Hypothalamus (tissue), 51 donors: ENCODE results near the gene SPDYE8.
"Not testable (repeated sequence)": the region's sequence is repeated elsewhere in the genome, so short reads cannot be mapped to it uniquely, and the experiment has no call there.

Experiments
- DNase-seq, 51 donors: peaks; one replicate each; lab custom pipeline; 2025; lab: John Stamatoyannopoulos, UW

The SPDYE8 gene

DNA sequence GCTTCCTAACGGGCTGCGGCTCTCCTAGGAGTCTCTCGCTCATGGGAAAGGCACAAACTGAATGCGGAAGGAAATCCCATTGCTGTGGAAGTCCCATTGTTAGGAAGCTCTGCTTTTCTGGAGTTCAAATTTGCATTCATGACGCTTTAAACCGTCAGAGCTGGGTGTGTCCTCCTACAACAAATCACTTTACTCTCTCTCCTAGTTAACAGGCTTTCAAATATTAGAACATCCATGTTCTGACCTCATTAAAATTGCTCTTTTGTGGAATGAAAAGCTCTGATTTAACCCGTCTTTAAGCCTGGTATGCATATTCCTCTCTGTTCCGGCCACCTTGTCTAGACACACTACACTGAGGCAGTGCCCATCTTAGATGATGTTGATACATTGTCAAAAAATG, at the start of gene SPDYE8:
Gene SPDYE8 (minus strand): TSS at position 101 of the 400 bp plus-strand sequence. CDS start 1,800 bp downstream, outside the sequence.
- not testable (repeated sequence) for DNase-seq

- not testable (repeated sequence) for DNase-seq
Measured at GRCh38 chr7:73057811-73058210, 28.2 kb upstream of the SPDYE8 start, which contains the start of gene SPDYE11. Gene SPDYE11, minus strand, starts transcription at chr7:73057911. Its CDS starts 1,800 bp downstream, at chr7:73056111.

DNA sequence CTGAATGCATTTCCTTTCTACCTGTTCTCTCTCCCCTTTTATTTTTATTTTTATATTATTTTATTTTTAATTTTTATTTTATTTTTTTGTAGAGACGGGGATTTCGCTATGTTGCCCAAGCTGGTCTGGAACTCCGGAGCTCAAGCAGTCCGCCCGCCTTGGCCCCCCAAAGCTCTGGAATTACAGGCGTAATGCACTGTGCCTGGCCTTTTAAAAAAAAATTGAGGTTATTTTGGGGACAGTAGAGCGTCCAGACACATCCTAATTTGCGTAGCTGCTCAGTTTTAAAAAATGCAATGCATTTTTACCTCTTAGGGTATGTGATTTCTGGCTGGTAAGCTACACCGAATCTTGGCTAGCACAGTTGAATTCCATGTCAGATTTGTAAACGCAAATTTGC, 23.1 kb downstream of the SPDYE8 start:
- DNase-seq = not testable (repeated sequence)

DNA sequence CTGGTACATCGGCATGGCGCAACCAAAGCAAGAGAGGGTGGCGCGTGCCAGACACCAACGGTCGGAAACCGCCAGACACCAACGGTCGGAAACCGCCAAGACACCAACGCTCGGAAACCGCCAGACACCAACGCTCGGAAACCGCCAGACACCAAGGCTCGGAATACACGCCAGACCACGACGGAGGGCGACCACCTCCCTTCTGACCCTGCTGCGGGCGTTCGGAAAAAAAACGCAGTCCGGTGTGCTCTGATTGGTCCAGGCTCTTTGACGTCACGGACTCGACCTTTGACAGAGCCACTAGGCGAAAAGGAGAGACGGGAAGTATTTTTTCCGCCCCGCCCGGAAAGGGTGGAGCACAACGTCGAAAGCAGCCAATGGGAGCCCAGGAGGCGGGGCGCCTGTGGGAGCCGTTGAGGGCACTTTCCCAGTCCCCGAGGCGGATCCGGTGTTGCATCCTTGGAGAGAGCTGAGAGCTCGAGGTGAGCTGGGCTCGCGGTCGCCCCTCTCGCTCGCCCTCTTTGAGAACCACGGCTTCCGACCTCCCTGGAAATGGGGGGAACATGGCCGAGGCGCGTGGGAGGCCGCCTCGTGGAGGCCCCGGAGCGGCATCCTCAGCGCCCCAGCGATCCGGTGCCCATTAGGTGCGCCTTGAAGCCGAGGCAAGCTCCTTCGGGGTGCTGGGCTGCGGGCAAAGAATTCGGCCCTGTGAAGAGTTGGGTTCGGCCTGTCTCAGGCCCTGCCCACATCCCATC, 23.7 kb downstream of the SPDYE8 start:
- not testable (repeated sequence) for DNase-seq

DNA sequence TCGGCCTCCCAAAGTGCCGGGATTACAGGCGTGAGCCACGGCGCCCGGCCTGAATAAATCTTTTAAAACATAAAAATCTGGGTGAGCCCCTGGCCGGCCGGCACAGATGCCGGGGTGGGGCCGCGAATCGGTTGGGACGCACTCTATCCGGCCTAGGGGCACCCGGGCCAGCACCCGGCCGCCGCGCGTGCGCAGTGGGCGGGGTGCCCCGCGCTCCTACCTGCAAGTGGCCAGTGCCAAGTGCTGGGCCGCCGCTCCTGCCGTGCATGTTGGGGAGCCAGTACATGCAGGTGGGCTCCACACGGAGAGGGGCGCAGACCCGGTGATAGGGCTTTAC, 24.2 kb downstream of the SPDYE8 start:
- not testable (repeated sequence) for DNase-seq

DNA sequence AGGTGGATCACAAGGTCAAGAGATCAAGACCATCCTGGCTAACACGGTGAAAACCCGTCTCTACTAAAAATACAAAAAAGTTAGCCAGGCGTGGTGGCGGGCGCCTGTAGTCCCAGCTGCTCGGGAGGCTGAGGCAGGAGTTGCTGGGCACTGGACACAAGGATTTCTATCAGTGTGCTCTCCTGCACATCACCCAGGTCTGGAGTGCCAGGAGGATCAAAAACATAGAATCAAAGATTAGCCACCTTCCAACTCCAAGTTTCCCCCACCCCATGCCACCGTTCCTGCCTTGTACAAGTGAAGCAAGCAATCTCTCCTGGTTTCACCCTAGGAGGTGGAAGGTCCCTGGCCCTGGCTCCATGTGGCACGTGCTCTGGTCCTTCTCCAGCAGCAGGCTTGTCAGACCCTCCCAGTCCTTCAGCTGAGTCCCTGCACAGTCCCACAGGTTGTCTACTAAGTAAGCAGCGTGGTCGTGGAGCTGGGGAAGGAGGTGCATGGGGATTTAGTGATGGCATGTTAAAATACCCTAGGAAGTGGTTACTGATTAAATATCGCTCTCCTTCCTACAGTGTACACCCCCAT, 31.6 kb downstream of the SPDYE8 start:
- DNase-seq = not testable (repeated sequence)

GRCh38 chr7:72997447-72997846, 32.1 kb downstream of the SPDYE8 start:
- DNase-seq = not testable (repeated sequence)

- not testable (repeated sequence) for DNase-seq
Measured at GRCh38 chr7:72995484-72995883, 34.1 kb downstream of the SPDYE8 start.

DNA sequence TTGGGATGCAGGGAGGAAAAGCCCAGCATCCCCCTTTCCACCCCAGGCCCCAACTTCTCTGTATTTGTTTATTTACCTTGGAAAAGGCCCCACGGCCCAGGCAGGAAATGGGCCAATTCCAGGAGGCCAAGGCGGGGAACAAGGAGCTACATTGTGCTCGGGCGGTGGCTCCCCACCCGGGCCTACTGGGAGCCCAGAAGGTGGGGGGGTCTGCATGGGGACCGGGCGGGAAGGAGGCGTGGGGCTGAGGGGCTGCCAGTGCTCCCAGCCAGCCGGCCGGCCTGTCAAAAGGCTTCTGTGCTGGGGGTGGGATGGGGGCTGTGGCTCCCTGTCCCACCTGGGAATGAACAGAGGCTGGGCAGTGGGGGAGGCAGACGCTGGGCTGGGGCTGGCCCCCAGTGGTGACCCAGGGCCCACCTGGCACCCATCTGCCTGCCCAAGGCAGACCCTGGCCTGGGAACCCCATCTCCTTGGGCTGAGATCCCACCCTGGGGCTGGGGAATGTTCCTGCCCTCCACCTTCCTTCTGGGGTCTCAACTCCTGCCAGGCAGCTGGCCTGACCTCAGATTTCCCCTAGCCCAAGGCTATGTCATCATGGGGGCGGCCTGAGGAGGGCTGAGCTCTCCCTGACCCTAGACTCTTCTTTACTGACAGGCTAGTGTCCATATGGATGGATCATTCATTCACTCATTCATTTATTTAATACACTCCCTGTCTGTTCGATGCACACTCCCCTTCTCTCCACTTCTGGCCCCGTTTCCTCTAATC, 39.2 kb downstream of the SPDYE8 start:
- not testable (repeated sequence) for DNase-seq

- DNase-seq = not testable (repeated sequence)
Measured at GRCh38 chr7:72982084-72982483, 47.5 kb downstream of the SPDYE8 start.

GRCh38 chr7:72980382-72980781, 49.2 kb downstream of the SPDYE8 start:
- DNase-seq = not testable (repeated sequence)

- DNase-seq = not testable (repeated sequence)
Measured at GRCh38 chr7:72976434-72976833, 53.1 kb downstream of the SPDYE8 start.

GRCh38 chr7:72975656-72976286, 53.8 kb downstream of the SPDYE8 start:
- DNase-seq = not testable (repeated sequence)

DNA sequence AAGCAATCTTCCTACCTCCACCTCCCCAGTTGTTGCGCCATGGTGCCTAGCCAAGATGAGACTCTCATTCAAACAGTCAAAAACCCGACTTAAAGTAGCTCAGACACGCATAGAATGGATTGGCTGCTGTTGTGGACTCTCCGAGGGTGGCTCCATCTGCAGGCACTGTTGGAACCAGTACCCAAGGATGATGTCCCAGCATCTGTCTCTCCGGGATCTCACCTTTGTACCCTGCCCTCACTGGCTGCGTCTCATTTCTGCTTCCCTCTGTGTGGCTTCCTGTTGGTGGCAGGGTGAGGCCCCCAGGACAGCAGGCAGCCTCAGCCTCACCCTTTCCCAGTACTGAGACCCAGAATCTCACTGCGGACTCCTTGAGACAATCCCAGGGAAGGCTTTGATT, 54.8 kb downstream of the SPDYE8 start:
- DNase-seq = not testable (repeated sequence)

- not testable (repeated sequence) for DNase-seq
Measured at GRCh38 chr7:72971505-72971904, 58.1 kb downstream of the SPDYE8 start.
